Activated naive CD4-positive, alpha-beta T cell treated with anti-CD3 and anti-CD28 coated beads for 36 hours (primary cell): Measurements from ENCODE around the gene GIPC2. TPM values are rescaled to one million over a fixed set of nuclear protein-coding genes. Genes with fewer than 3 reads are reported as not detected.
"Not testable (repeated sequence)": the region's sequence is repeated elsewhere in the genome, so short reads cannot be mapped to it uniquely, and the experiment has no call there.

Source experiments
- CTCF ChIA-PET: fragments of 350-600 bp; sonication (Branson Sonifier 250); formaldehyde crosslinking; loops from one replicate; lab custom pipeline; 2021; ENCODE audit warnings: antibody characterized with exemption; lab: Charles Lee
- DNase-seq: peaks from one replicate; pipeline ENCODE4 v3.0.0-alpha.2; 2020
- H3K27ac Mint-ChIP-seq: one replicate; pipeline ENCODE4 v1.8.0; 2021; ENCODE audit warnings: mild to moderate bottlenecking, mixed read lengths
- H3K27me3 Mint-ChIP-seq: one replicate; pipeline ENCODE4 v1.8.0; 2021; ENCODE audit warnings: low read depth, mixed read lengths
- H3K36me3 Mint-ChIP-seq: one replicate; pipeline ENCODE4 v1.8.0; 2021; ENCODE audit warnings: low read depth, mixed read lengths
- H3K4me1 Mint-ChIP-seq: one replicate; pipeline ENCODE4 v1.8.0; 2021; ENCODE audit warnings: low read depth, mixed read lengths
- H3K4me3 Mint-ChIP-seq: one replicate; pipeline ENCODE4 v1.8.0; 2021; ENCODE audit warnings: mild to moderate bottlenecking, moderate library complexity, mixed read lengths
- H3K9me3 Mint-ChIP-seq: one replicate; pipeline ENCODE4 v1.8.0; 2021; ENCODE audit warnings: mixed read lengths
- intact Hi-C: fragments of 100-400 bp; cut with micrococcal nuclease; formaldehyde crosslinking; loops from one replicate; pipeline ENCODE4 v1.15.1; 2023
- total RNA-seq, 2 experiments: library from RNA; stranded (reverse); gene quantifications; one replicate each; pipeline ENCODE4 v1.2.3, GENCODE V29; 2021

The GIPC2 gene
- total RNA-seq, 2 experiments from 2014 or later: 0.10 to 0.31 TPM

DNA sequence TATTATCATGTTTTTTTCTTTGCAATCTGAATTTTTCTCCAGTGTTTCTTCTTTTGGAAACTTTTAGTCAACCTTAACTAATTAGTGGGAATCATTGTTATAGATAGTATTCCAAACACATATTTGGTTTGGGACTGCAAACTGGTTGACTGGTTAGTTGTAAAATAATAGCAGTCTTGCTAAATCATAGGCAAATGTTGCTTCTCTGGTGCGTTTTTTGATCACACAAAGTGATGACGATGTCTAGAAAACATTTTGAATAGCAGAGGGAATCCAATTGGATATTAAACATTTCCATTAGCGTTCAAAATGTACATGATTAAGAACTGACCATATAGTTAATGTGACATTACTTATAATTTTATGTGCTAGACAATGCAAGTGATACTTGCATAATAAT lies 36.5 kb upstream of the GIPC2 start:
- Mint-ChIP-seq H3K9me3 (no peaks in the 10 kb centered on the region), H3K27ac (no peak overlapping the region), H3K27me3 (peaks cover 3% of the 10 kb centered on the region), H3K4me1 (peaks cover 30% of the 10 kb centered on the region), H3K4me3 (no peak overlapping the region), H3K36me3 (peaks cover 10% of the 10 kb centered on the region)
- CTCF ChIA-PET: interaction anchor here (0.6 kb wide), 1 partner anchor 35 kb away, joined by 4 read pairs; no protein-coding TSS in a partner anchor
- no peak for DNase-seq
- intact Hi-C loops: no loop called here

DNA sequence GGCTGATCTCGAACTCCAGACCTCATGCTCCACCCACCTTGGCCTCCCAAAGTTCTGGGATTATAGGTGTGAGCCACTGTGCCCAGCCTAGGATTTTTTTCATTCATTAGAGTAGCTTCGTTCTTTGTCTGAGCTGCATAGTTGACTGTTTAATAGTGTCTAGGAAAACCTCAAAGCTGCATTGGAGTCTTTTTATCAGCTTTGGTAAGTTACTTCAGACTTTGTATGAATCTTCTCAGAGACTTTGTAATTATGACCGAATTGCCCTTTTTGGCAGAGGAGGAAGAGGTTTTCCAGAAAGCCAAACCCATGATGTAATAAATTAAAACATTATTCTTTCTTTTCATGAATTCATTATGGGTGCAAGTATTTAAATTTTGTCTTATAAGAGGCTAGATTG lies 35.9 kb upstream of the GIPC2 start:
- DNase-seq: no peak
- Mint-ChIP-seq H3K36me3 (peaks cover 6% of the 10 kb centered on the region), H3K27ac (no peak overlapping the region), H3K4me3 (no peak overlapping the region), H3K4me1 (peaks cover 26% of the 10 kb centered on the region), H3K27me3 (no peaks in the 10 kb centered on the region), H3K9me3 (no peaks in the 10 kb centered on the region)
- intact Hi-C loops: no loop called here
- CTCF ChIA-PET: interaction anchor here (0.6 kb wide), 1 partner anchor 34 kb away, joined by 4 read pairs; no protein-coding TSS in a partner anchor

DNA sequence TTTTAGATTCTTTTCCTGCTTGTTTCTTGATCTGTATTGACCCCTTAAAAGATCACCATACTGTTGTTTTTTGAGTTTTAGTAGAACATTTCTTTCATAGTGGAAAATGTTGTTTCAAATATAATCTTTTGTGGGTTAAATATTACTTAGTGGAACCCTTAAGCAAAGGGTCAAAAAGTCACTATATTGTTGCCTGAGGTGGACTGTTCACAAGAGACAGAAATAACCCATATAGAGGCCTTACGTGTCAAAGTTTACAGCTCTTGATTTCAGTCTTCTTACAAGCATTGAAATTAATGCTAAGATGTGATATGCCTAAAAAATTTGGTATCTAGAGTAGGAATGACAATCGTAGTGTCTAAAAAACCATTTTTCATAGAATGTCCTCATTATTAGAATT lies 34.7 kb upstream of the GIPC2 start:
- CTCF ChIA-PET: no interaction called here

DNA sequence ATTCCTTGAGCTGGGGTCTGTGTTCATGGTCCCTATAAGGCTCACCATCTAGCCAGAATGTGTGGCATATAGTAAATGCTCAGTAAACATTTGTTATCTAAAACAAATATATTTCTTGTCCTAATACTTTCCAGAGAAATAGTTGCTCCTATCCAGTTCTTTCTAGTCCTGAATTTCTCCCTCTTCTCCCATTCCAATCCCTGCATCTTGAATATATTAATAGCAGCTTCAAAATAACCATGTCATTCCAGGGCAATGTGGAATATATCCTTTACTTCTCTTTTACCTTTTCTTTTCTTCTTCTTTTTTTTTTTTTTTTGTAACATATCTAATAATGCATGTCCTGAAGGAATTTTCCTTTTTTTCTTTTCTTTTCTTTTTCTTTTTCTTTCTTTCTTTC lies 30.6 kb upstream of the GIPC2 start:
- Mint-ChIP-seq H3K4me1 (peaks cover 2% of the 10 kb centered on the region), H3K9me3 (no peaks in the 10 kb centered on the region), H3K4me3 (no peak overlapping the region), H3K27ac (no peak overlapping the region), H3K27me3 (no peaks in the 10 kb centered on the region), H3K36me3 (peaks cover 11% of the 10 kb centered on the region)
- DNase-seq: no peak
- intact Hi-C loops: no loop called here
- CTCF ChIA-PET: interaction anchor here (0.8 kb wide), 1 partner anchor 100 kb away, joined by 3 read pairs; no protein-coding TSS in a partner anchor

More for the DNA sequence above, 34.7 kb upstream of the GIPC2 start:
- Mint-ChIP-seq H3K9me3 (no peaks in the 10 kb centered on the region), H3K36me3 (peaks cover 9% of the 10 kb centered on the region), H3K27me3 (no peaks in the 10 kb centered on the region), H3K4me3 (no peak overlapping the region), H3K4me1 (peaks cover 25% of the 10 kb centered on the region), H3K27ac (no peak overlapping the region)
- intact Hi-C loops: no loop called here
- no peak for DNase-seq

DNA sequence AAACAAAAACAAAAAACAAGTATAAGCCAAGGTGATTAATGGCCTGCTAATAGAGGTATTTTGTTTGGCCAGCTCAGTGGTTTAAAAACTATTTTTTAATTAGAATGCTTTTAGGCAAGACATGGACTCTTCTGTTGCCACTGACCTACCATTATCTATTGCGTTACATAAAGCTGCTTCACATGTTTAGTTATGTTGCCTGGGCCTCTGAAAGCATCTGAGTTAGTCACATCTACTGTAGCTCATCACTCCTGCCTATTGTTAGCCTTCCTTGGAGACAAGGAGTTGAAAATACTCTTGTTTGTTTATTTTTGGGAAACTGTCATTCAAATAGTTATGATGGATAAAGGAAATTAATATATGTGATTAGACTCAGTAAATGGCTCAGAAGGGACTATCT lies 26.7 kb upstream of the GIPC2 start:
- H3K36me3 Mint-ChIP-seq: peaks cover 5% of the 10 kb centered on the region
- intact Hi-C loops: no loop called here
- no peak overlapping the region for H3K4me3 Mint-ChIP-seq
- DNase-seq: no peak
- H3K27ac Mint-ChIP-seq: no peak overlapping the region
- no peaks in the 10 kb centered on the region for H3K4me1 Mint-ChIP-seq
- CTCF ChIA-PET: interaction anchor here (0.7 to 1.2 kb wide), 2 partner anchors 95 to 123 kb away, joined by 3 read pairs; no protein-coding TSS in a partner anchor
- H3K9me3 Mint-ChIP-seq: peaks cover 1% of the 10 kb centered on the region
- no peaks in the 10 kb centered on the region for H3K27me3 Mint-ChIP-seq

DNA sequence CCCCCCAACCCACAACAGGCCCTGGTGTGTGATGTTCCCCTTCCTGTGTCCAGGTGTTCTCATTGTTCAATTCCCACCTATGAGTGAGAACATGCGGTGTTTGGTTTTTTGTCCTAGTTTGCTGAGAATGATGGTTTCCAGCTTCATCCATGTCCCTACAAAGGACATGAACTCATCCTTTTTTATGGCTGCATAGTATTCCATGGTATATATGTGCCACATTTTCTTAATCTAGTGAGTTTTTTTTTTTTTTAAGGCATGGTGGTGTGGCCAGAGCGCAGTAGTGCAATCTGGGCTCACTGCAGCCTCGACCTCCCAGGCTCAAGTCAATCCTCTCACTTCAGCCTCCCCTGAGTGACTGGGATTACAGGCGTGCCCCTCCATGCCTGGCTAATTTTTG lies 24.6 kb upstream of the GIPC2 start:
- H3K27me3 Mint-ChIP-seq, H3K4me1 Mint-ChIP-seq, H3K27ac Mint-ChIP-seq, H3K4me3 Mint-ChIP-seq, H3K36me3 Mint-ChIP-seq, intact Hi-C loops, DNase-seq, H3K9me3 Mint-ChIP-seq: not testable (repeated sequence)
- CTCF ChIA-PET: interaction anchor here (0.6 to 0.9 kb wide), 3 partner anchors 24 to 40 kb away, joined by 3 read pairs; no protein-coding TSS in a partner anchor

DNA sequence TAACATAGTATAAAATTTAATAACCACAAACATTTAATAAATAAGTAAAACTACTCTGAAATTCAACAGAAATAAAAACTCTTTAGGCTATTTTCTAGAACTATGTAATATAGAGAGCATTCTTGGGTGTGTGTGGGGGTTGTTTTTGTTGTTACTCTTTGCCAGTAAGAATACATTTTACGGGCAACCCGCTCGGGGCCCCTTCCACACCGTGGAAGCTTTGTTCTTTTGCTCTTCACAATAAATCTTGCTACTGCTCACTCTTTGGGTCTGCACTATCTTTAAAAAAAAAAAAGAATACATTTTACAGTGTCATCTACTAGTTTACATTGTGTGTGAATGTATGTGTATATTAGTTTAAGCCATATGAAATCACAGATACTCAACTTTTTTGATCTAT lies 16.0 kb upstream of the GIPC2 start:
- H3K27ac Mint-ChIP-seq: no peak overlapping the region
- no peaks in the 10 kb centered on the region for H3K4me1 Mint-ChIP-seq
- no peaks in the 10 kb centered on the region for H3K9me3 Mint-ChIP-seq
- H3K27me3 Mint-ChIP-seq: peaks cover 4% of the 10 kb centered on the region
- DNase-seq: no peak
- H3K36me3 Mint-ChIP-seq: no peaks in the 10 kb centered on the region
- H3K4me3 Mint-ChIP-seq: no peak overlapping the region
- CTCF ChIA-PET: no interaction called here
- intact Hi-C loops: no loop called here

DNA sequence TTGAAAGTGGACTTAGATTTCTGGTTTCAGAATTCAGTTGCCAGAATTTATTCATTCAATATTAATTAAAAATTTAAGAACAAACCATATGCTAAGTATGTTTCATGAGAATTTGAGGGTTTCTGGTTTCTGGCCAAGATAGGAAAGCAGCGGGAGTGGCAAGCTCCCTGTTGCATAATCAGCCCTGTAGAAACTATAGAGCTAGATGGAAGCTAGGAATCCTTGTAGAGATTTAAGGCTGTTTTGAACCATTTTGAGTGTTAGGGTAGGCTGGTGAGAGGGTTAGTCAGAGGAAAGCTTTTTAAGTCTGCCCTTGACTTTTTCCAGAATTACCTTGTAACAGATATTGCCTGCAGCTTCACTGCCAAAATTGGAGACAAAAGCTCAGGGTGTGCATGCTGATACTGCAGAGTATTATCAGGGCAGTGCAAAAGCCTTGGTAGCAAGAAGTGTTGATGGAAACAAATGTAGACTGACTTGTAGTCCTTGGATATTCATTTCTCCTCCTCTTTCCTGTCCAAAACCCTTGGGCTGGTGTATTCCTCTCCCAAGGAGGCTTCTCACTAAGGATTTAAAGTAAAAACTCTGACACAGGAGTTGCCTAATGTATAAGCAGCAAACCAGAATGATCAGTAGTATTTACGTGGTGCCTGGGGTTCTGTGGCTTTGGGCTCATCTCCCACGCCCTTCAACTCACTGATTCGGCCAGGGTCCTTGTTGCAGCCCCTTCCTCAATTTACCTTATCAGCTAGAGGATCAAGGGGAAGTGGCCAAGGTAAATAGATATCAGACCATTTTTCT lies 12.6 kb upstream of the GIPC2 start:
- Mint-ChIP-seq H3K4me1 (no peaks in the 10 kb centered on the region), H3K4me3 (no peak overlapping the region), H3K27ac (no peak overlapping the region), H3K9me3 (no peaks in the 10 kb centered on the region), H3K36me3 (no peaks in the 10 kb centered on the region), H3K27me3 (peaks cover 4% of the 10 kb centered on the region)
- intact Hi-C loops: no loop called here
- DNase-seq: no peak
- CTCF ChIA-PET: interaction anchor here (1.1 kb wide), 1 partner anchor 22 kb away, joined by 3 read pairs; no protein-coding TSS in a partner anchor

DNA sequence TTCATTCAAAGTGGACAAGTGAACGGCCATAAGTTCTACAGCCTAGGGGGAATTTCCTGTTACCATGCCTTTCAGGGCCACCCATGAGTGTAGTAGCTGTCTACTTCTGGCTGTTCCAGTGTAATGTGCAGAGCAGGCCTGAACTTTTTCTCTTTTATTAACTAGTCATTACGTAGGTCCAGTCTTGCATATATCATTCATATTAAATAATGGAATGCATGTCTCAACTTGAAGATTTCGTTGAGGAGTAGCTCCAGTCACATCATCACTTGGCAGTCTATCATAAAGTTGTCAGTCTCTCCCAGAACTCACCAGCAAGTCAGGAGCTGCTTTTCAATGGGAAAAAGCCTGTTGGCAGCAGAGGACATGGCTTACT lies 12.0 kb upstream of the GIPC2 start:
- Mint-ChIP-seq H3K4me3 (no peak overlapping the region), H3K9me3 (no peaks in the 10 kb centered on the region), H3K27me3 (peaks cover 4% of the 10 kb centered on the region), H3K27ac (no peak overlapping the region), H3K36me3 (no peaks in the 10 kb centered on the region), H3K4me1 (peaks cover 3% of the 10 kb centered on the region)
- CTCF ChIA-PET: interaction anchor here (0.6 to 1.1 kb wide), 2 partner anchors 21 to 507 kb away, joined by 3 to 4 read pairs; no protein-coding TSS in a partner anchor
- no peak for DNase-seq
- intact Hi-C loops: no loop called here

DNA sequence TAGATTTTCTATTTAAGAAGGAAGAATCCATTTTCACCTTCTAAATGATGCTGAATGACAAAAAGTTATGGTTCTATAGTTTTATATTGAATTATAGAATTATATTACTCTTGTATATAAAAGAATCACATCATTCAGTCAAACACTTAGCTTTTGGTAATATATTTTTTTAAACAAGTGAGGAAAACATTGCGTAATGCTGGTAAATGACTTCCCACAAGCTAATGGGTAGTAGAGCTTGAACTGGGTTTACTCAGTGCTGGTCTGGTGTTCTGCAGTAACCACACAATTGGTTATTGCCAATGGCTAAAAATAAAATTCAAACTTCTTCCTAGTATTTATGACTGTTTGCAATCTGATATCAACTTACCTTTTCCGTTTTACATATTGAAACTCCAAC lies 10.6 kb upstream of the GIPC2 start:
- H3K4me1 Mint-ChIP-seq: peaks cover 5% of the 10 kb centered on the region
- no peaks in the 10 kb centered on the region for H3K36me3 Mint-ChIP-seq
- DNase-seq: no peak
- no peak overlapping the region for H3K4me3 Mint-ChIP-seq
- H3K27ac Mint-ChIP-seq: no peak overlapping the region
- intact Hi-C loops: no loop called here
- CTCF ChIA-PET: no interaction called here
- no peaks in the 10 kb centered on the region for H3K9me3 Mint-ChIP-seq
- H3K27me3 Mint-ChIP-seq: peaks cover 4% of the 10 kb centered on the region

DNA sequence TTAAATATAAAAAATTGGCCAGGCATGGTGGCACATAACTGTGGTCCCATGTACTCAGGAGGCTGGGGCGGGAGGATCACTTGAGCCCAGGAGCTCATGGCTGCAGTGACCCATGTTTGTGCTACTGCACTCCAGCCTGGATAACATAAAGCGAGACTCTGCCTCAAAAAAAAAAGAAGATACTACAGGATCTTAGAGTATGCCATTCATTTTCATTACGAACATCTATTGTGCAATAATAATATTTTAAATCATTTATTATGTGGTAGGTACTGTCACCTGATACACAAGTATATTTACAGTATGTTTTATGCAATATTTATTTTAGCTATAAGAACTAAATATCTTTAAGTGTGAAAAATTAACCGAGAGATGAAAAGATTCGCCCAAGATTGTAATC lies 9.3 kb upstream of the GIPC2 start:
- Mint-ChIP-seq H3K4me3 (no peak overlapping the region), H3K4me1 (peaks cover 14% of the 10 kb centered on the region), H3K27me3 (peaks cover 4% of the 10 kb centered on the region), H3K9me3 (no peaks in the 10 kb centered on the region), H3K36me3 (no peaks in the 10 kb centered on the region), H3K27ac (no peak overlapping the region)
- no peak for DNase-seq
- intact Hi-C loops: no loop called here
- CTCF ChIA-PET: interaction anchor here (0.7 to 1.2 kb wide), 2 partner anchors 77 to 215 kb away, joined by 3 to 5 read pairs; no protein-coding TSS in a partner anchor

DNA sequence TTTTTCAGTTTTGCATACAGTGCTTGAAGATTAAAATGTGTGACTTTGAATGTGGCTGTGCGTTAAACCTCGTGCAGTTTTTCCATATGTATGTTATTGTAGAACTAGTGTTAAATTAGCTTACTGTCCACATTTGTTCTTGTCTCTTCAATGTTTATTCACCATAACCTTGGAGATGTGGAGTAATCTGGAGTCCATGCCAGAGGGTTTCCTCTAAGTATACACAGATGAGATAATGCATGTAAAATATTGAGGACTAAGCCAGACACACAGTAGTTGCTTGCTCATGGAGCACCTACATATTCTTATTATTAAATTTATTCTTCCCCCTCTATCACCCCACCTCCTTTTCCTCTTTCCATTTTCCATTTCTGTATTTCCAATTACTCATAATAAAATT lies 7.7 kb upstream of the GIPC2 start:
- peaks cover 15% of the 10 kb centered on the region for H3K4me1 Mint-ChIP-seq
- no peaks in the 10 kb centered on the region for H3K36me3 Mint-ChIP-seq
- no peak overlapping the region for H3K27ac Mint-ChIP-seq
- intact Hi-C loops: no loop called here
- no peak for DNase-seq
- CTCF ChIA-PET: interaction anchor here (0.8 kb wide), 1 partner anchor 33 kb away, joined by 5 read pairs; the partner anchor contains the start of gene DNAJB4
- H3K9me3 Mint-ChIP-seq: no peaks in the 10 kb centered on the region
- H3K27me3 Mint-ChIP-seq: peaks cover 4% of the 10 kb centered on the region
- no peak overlapping the region for H3K4me3 Mint-ChIP-seq

DNA sequence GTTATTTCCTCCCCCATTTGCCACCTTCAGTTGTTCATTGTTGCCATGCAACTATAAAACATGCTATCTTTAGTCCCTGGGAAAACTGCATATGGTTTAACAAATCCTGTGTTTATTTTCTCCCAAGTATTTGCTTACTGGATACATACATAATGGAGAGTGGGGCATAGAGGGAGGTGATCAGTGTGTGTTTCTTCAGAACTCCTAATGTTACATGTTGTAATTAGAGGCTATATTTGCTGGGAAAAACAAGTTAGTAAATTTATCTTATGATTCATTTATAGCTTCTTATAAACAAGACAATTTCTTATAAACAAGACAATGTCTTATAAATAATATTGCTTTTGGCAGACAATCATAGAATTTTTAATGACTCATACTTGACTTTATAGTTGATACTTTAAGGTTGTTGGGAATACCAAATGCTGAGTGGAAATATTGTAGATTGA lies 7.3 kb upstream of the GIPC2 start:
- H3K4me3 Mint-ChIP-seq: no peak overlapping the region
- CTCF ChIA-PET: no interaction called here
- no peak for DNase-seq
- H3K9me3 Mint-ChIP-seq: no peaks in the 10 kb centered on the region
- peaks cover 4% of the 10 kb centered on the region for H3K27me3 Mint-ChIP-seq
- no peak overlapping the region for H3K27ac Mint-ChIP-seq
- intact Hi-C loops: no loop called here
- no peaks in the 10 kb centered on the region for H3K36me3 Mint-ChIP-seq
- H3K4me1 Mint-ChIP-seq: peaks cover 15% of the 10 kb centered on the region
